HEK293 (cell line): ENCODE data around the gene TNRC6A.

Source experiments
- TF ChIP-seq, protein P1 (sequence below): fragments of 450-650 bp; formaldehyde crosslinking; IDR thresholded peaks from 2 replicates; pipeline ENCODE4 v1.5.1; 2016; ENCODE audit warnings: missing biosample characterization, missing genetic modification characterization
- TF ChIP-seq, protein P2 (sequence below): fragments of 450-650 bp; formaldehyde crosslinking; IDR thresholded peaks from 2 replicates; pipeline ENCODE4 v1.5.1; 2016; ENCODE audit warnings: missing biosample characterization, missing genetic modification characterization

DNA sequence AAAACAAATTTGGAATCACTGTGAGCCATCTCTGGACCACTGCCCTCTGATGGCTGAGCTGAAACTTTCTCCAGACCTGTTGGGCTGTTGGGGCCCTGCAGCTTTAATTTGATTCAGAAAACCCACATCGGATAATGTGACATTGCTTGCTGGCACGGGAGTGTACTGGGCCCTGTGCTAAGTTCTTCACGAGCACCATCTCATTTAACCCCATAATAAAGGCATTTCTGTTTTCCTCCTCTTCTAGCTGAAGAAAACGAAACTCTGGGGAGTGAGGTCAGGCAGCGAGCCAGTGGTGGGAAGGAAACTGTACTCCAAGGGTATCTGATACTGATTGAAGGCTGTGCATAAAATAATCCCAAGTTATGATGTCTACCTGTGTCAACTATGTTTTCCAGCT, 34.5 kb upstream of the TNRC6A start:
- TF ChIP-seq, protein P1, sequence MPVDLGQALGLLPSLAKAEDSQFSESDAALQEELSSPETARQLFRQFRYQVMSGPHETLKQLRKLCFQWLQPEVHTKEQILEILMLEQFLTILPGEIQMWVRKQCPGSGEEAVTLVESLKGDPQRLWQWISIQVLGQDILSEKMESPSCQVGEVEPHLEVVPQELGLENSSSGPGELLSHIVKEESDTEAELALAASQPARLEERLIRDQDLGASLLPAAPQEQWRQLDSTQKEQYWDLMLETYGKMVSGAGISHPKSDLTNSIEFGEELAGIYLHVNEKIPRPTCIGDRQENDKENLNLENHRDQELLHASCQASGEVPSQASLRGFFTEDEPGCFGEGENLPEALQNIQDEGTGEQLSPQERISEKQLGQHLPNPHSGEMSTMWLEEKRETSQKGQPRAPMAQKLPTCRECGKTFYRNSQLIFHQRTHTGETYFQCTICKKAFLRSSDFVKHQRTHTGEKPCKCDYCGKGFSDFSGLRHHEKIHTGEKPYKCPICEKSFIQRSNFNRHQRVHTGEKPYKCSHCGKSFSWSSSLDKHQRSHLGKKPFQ (tag by site-specific recombination) = no peak
- TF ChIP-seq, protein P2, sequence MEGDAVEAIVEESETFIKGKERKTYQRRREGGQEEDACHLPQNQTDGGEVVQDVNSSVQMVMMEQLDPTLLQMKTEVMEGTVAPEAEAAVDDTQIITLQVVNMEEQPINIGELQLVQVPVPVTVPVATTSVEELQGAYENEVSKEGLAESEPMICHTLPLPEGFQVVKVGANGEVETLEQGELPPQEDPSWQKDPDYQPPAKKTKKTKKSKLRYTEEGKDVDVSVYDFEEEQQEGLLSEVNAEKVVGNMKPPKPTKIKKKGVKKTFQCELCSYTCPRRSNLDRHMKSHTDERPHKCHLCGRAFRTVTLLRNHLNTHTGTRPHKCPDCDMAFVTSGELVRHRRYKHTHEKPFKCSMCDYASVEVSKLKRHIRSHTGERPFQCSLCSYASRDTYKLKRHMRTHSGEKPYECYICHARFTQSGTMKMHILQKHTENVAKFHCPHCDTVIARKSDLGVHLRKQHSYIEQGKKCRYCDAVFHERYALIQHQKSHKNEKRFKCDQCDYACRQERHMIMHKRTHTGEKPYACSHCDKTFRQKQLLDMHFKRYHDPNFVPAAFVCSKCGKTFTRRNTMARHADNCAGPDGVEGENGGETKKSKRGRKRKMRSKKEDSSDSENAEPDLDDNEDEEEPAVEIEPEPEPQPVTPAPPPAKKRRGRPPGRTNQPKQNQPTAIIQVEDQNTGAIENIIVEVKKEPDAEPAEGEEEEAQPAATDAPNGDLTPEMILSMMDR (tag by site-specific recombination) = no peak
